Thyroid gland (tissue), 4 donors: Measurements from ENCODE around the gene ARHGAP24.

Experiments
- CTCF ChIP-seq, 6 experiments: fragments of 200-600 bp in 3 of 6; fragments of 450-650 bp in 3 of 6; sonication (generic) in 3 of 6; IDR thresholded peaks; one replicate each; pipeline ENCODE4 v1.5.1; 2016 to 2019; ENCODE audit warnings: antibody characterized with exemption in 6 of 6, mild to moderate bottlenecking in 2 of 6, inconsistent platforms in 1 of 6, moderate library complexity in 1 of 6
- POLR2A ChIP-seq, 2 donors: fragments of 450-650 bp; IDR thresholded peaks; one replicate each; pipeline ENCODE4 v1.6.1; 2017; ENCODE audit warnings: antibody characterized with exemption in 2 of 2, mild to moderate bottlenecking in 2 of 2, moderate library complexity in 1 of 2

- TF ChIP-seq POLR2A (IDR thresholded peaks at IDR 0.05) = no peak
- TF ChIP-seq CTCF (IDR thresholded peaks at IDR 0.05) = no peak
These were observed 221.7 kb downstream of the ARHGAP24 start for GRCh38 chr4:85696661-85697060.
